Measurements from ENCODE around the gene SSBP3. TPM values are rescaled to one million over a fixed set of nuclear protein-coding genes. Genes with fewer than 3 reads are reported as not detected.

Gene SSBP3
- total RNA-seq, 1 experiment from 2014 or later, result 37.5 TPM

DNA sequence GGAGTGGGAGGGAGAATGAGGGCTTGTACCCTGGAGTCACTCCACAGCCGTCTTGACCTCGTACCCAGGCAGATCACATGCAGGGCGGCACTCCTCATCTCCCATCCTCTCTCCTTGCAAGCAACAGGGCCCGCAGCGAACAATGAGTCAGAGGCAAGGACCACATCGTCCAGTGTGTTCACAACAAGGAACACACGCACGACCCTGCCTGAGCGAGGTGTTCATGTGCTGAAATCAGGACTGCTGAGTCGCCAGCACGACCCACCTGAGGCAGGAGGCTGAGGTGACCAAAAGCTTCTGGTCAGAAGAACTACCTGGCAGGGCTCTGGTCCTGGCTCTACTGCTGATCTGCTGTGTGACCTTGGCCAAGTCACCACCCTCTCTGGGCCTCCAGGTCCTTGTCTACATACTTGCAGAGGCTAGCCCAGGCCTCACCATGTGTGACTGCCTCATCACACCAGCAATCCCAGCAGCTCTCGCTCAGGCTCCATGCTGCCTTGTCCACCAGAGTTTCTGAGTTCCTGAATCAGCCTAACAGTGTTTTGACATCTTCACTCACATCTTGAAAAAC lies 78.0 kb downstream of the SSBP3 start:
- ChIA-PET CTCF (no interaction called here), RAD21 (ENCODE audit: low non-redundant PET in 1 of 2, low total read pairs in 2 of 2, uncharacterized antibody in 2 of 2, unreplicated experiment in 2 of 2) (no interaction called here), POLR2A (no interaction called here)
- Histone ChIP-seq H3K4me2 (ENCODE audit: low read length) (no peak overlapping the region), H3K36me3 (ENCODE audit: control insufficient read depth in 1 of 2, insufficient read depth in 2 of 2, low read length in 2 of 2) (no peaks in the 10 kb centered on the region), H3K27me3 (ENCODE audit: insufficient read depth, low read length) (no peaks in the 10 kb centered on the region), H3K4me3 (replicated peaks in 1 of 2; ENCODE audit: low read depth in 1 of 2, low read length in 2 of 2) (no peak overlapping the region), H3K9me3 (ENCODE audit: control insufficient read depth in 1 of 2, insufficient read depth in 1 of 2, low read depth in 1 of 2, low read length in 2 of 2) (no peaks in the 10 kb centered on the region), H3K9ac (ENCODE audit: low read length) (no peak overlapping the region), H3K4me1 (ENCODE audit: control insufficient read depth in 1 of 2, insufficient read depth in 2 of 2, low read length in 2 of 2) (peaks cover 0 to 3% of the 10 kb centered on the region in 2 experiments; a peak in 1 of 4 replicates), H3K79me2 (ENCODE audit: insufficient read depth, low read length) (0 out of 2 replicates have a peak, but pooled peaks cover 2% of the 10 kb centered on the region), H2AFZ (ENCODE audit: low read depth, low read length, poor library complexity, severe bottlenecking) (no peak overlapping the region), H3K9me2 (ENCODE audit: insufficient read depth) (no peaks in the 10 kb centered on the region), H3K27ac (ENCODE audit: low read depth, low read length) (no peak overlapping the region), H4K20me1 (ENCODE audit: insufficient read depth) (no peaks in the 10 kb centered on the region)
- BruUV-seq (replicated peaks), result no TSS peak
- TF ChIP-seq JUND (IDR thresholded peaks at IDR 0.05) (no peak), RAD21 (IDR thresholded peaks at IDR 0.05; ENCODE audit: low read depth) (no peak), CEBPB (IDR thresholded peaks at IDR 0.05; ENCODE audit: low read depth) (no peak), YY1 (IDR thresholded peaks at IDR 0.05; ENCODE audit: extremely low read depth, insufficient replicate concordance, low read depth, low read length) (no peak), SIN3A (IDR thresholded peaks at IDR 0.05; ENCODE audit: low read depth) (no peak), ELF1 (IDR thresholded peaks at IDR 0.05; ENCODE audit: borderline replicate concordance, low read depth) (no peak)
- TF ChIP-seq, protein P1, sequence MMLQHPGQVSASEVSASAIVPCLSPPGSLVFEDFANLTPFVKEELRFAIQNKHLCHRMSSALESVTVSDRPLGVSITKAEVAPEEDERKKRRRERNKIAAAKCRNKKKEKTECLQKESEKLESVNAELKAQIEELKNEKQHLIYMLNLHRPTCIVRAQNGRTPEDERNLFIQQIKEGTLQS (IDR thresholded peaks at IDR 0.05), result no peak
- ATAC-seq, result no peak
- DNase-seq (ENCODE audit: low read depth, low spot score), result no peak
- intact Hi-C loops (cut with micrococcal nuclease), result no loop called here

GRCh38 chr1:54327386-54328065 lies 78.7 kb downstream of the SSBP3 start:
- H3K27me3 ChIP-seq (ENCODE audit: insufficient read depth, low read length), result no peaks in the 10 kb centered on the region
- H3K27ac ChIP-seq (ENCODE audit: low read depth, low read length), result no peak overlapping the region
- no peak for ATAC-seq
- H3K9ac ChIP-seq (ENCODE audit: low read length), result no peak overlapping the region
- H3K79me2 ChIP-seq (ENCODE audit: insufficient read depth, low read length), result 0 out of 2 replicates have a peak, but pooled peaks cover 2% of the 10 kb centered on the region
- no peaks in the 10 kb centered on the region for H4K20me1 ChIP-seq (ENCODE audit: insufficient read depth)
- ChIA-PET CTCF (no interaction called here), POLR2A (no interaction called here), RAD21 (ENCODE audit: low non-redundant PET in 1 of 2, low total read pairs in 2 of 2, uncharacterized antibody in 2 of 2, unreplicated experiment in 2 of 2) (no interaction called here)
- H3K36me3 ChIP-seq (ENCODE audit: control insufficient read depth in 1 of 2, insufficient read depth in 2 of 2, low read length in 2 of 2), result no peaks in the 10 kb centered on the region
- peaks cover 0 to 3% of the 10 kb centered on the region in 2 experiments; a peak in 1 of 4 replicates for H3K4me1 ChIP-seq (ENCODE audit: control insufficient read depth in 1 of 2, insufficient read depth in 2 of 2, low read length in 2 of 2)
- no peaks in the 10 kb centered on the region for H3K9me2 ChIP-seq (ENCODE audit: insufficient read depth)
- no peaks in the 10 kb centered on the region for H3K9me3 ChIP-seq (ENCODE audit: control insufficient read depth in 1 of 2, insufficient read depth in 1 of 2, low read depth in 1 of 2, low read length in 2 of 2)
- no peak for DNase-seq (ENCODE audit: low read depth, low spot score)
- no TSS peak for BruUV-seq (replicated peaks)
- no peak overlapping the region for H3K4me3 ChIP-seq (replicated peaks in 1 of 2; ENCODE audit: low read depth in 1 of 2, low read length in 2 of 2)
- intact Hi-C loops (cut with micrococcal nuclease), result no loop called here
- no peak overlapping the region for H3K4me2 ChIP-seq (ENCODE audit: low read length)
- H2AFZ ChIP-seq (ENCODE audit: low read depth, low read length, poor library complexity, severe bottlenecking), result no peak overlapping the region
- TF ChIP-seq CTCF (IDR thresholded peaks at IDR 0.05 in 2 of 3, conservative IDR thresholded peaks at IDR 0.05 in 1 of 3; ENCODE audit: borderline replicate concordance in 1 of 3, insufficient read depth in 1 of 3, low read depth in 2 of 3, low read length in 2 of 3), result no peak
- no peak for TF ChIP-seq POLR2AphosphoS5 (IDR thresholded peaks at IDR 0.05; ENCODE audit: low read depth, low read length)
- TF ChIP-seq POLR2A (IDR thresholded peaks at IDR 0.05; ENCODE audit: borderline replicate concordance, extremely low read depth, insufficient read depth, insufficient read length), result no peak
- no peak for TF ChIP-seq CBX3 (IDR thresholded peaks at IDR 0.05; ENCODE audit: low read depth)
- no peak for TF ChIP-seq MAX (IDR thresholded peaks at IDR 0.05)
- no peak for TF ChIP-seq TCF7L2 (IDR thresholded peaks at IDR 0.05; ENCODE audit: borderline replicate concordance, extremely low read depth, insufficient read depth, insufficient read length)
- no peak for TF ChIP-seq YY1 (IDR thresholded peaks at IDR 0.05; ENCODE audit: extremely low read depth, insufficient replicate concordance, low read depth, low read length)
- TF ChIP-seq ZNF274 (IDR thresholded peaks at IDR 0.05; ENCODE audit: low read depth, low read length), result no peak
- TF ChIP-seq CEBPB (IDR thresholded peaks at IDR 0.05; ENCODE audit: low read depth), result no peak
- no peak for TF ChIP-seq RAD21 (IDR thresholded peaks at IDR 0.05; ENCODE audit: low read depth)
